Dendritic cell treated with granulocyte-macrophage colony-stimulating factor and Interleukin-4, amounts not matched to agents 40 ng/mL and 50 ng/mL, for 4 days (primary cell): ENCODE measurements around the gene SLC8B1.

Experiments used
- H3K27ac Mint-ChIP-seq: one replicate; pipeline ENCODE4 v1.8.0; 2022; ENCODE audit warnings: mild to moderate bottlenecking, mixed read lengths
- H3K27me3 Mint-ChIP-seq: one replicate; pipeline ENCODE4 v1.8.0; 2022; ENCODE audit warnings: mild to moderate bottlenecking, mixed read lengths
- H3K36me3 Mint-ChIP-seq: one replicate; pipeline ENCODE4 v1.8.0; 2022; ENCODE audit warnings: low read depth, mixed read lengths
- H3K4me1 Mint-ChIP-seq: one replicate; pipeline ENCODE4 v1.8.0; 2022; ENCODE audit warnings: low read depth, mixed read lengths
- H3K4me3 Mint-ChIP-seq: one replicate; pipeline ENCODE4 v1.8.0; 2022; ENCODE audit warnings: mild to moderate bottlenecking, moderate library complexity, mixed read lengths
- H3K9me3 Mint-ChIP-seq: one replicate; pipeline ENCODE4 v1.8.0; 2022; ENCODE audit warnings: mixed read lengths
- intact Hi-C: fragments of 100-400 bp; cut with micrococcal nuclease; formaldehyde crosslinking; loops from one replicate; pipeline ENCODE4 v1.15.0; 2022

The SLC8B1 gene

DNA sequence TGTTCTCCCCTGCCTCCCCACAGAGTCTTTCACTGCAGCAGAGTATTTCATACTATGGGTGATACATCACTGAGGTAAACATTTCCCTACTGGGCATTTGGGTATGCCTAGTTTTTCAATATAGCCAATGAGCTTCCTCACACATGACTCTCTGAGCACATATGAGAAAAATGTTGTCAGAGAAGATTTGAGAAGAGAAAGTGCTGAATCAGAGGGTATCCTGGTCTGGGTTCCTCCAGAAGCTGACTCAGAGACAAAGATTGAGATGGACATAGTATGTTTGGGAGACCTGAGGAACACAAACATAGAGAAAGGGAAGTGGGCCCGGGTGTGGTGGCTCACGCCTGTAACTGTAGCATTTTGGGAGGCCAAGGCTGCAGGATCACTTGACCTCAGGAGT, 12.6 kb downstream of the SLC8B1 start:
- intact Hi-C loops, result loop anchor here (1.0 kb wide), 2 partner anchors 13 to 36 kb away; partner anchors contain the start of genes PLBD2 and SLC8B1
- Mint-ChIP-seq H3K9me3 (peaks cover 7% of the 10 kb centered on the region), H3K4me3 (no peak overlapping the region), H3K27ac (peak overlapping the region; percentile 88), H3K36me3 (peaks cover 96% of the 10 kb centered on the region), H3K27me3 (no peaks in the 10 kb centered on the region), H3K4me1 (peaks cover 34% of the 10 kb centered on the region)

DNA sequence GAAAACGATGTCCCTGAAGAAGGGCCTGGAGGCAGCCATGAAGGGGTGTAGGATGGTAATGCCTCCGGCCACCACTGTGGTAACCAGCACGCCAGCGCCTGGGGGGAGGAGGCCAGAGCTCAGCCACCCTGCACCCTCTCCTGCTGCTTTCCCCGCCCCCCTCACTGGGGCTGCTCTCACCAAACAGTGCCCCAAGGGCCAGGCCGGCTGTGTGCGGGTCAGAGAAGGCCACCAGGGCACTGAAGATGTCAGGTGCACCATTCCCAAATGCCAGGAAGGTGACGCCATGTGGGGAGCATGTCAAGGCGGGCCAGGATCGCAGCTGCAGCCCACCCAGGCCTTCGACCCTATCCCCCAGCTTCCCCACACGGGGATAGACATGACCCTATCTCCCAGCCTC, 14.5 kb downstream of the SLC8B1 start:
- peak overlapping the region; percentile 63 for H3K27ac Mint-ChIP-seq
- peaks cover 96% of the 10 kb centered on the region for H3K36me3 Mint-ChIP-seq
- H3K9me3 Mint-ChIP-seq, result peaks cover 7% of the 10 kb centered on the region
- peaks cover 23% of the 10 kb centered on the region for H3K4me1 Mint-ChIP-seq
- intact Hi-C loops, result no loop called here
- no peaks in the 10 kb centered on the region for H3K27me3 Mint-ChIP-seq
- no peak overlapping the region for H3K4me3 Mint-ChIP-seq

DNA sequence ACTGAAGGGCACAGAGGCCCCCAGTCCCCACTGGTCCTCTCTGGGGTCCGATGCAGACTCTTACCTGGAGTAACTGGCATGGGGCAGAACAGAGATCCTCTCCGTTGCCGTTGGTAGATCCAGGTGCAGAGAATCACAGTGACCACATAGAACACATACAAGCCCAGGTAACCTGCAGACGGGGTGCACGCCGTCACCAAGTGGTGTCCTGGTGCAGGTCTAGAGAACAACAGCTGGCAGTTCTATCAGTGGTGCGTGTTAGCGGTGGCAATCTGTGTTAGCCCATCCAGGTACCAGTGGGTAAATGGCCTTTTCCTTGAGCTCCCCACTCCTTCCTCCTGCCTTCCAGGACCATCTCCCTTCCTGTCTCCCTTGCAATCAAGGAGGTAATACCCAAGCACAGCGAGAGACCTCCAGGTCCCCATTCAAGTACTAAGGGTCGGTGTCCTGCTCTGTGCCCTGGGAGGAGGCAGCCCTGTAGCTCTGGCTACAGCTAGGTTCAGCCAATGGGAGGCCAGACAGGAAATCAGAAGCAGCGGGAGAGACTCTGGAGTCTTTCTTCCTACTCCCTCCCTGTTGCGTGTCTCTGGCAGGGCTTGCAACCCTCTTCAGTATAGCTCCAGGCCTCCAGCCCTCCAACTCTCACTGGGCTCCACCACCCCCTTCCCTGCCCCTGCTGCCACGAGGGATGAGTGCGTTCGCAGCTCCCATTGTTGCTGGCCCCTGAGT, 15.8 kb downstream of the SLC8B1 start:
- Mint-ChIP-seq H3K4me1 (peaks cover 16% of the 10 kb centered on the region), H3K27me3 (no peaks in the 10 kb centered on the region)
- intact Hi-C loops, result no loop called here

DNA sequence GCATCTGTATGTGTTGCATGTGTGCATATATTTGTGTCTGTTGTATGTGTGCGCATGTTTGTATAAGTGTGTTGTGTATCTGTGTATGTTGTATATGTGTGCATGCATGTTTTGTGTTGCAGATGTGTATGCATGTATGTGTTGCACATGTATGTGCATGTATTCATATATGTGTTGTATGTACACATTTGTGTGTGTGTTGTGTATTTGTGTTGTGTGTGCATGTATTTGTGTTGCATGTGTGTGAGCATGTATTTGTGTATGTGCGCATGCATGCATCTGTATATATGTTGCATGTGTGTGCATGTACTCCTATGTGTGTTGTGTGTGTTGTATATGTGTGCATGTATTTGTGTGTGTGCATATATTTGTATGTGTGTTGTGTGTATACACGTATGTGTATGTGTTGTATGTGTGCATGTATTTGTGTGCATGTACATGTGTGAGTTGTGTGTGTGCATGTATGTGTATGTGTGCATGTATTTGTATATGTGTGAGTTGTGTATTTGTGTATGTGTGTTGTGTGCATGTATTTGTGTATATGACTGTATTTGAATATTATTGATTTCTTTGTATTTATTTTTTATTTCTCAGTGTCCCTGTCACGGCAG, 16.8 kb downstream of the SLC8B1 start:
- Mint-ChIP-seq H3K4me1 (peaks cover 10% of the 10 kb centered on the region), H3K27ac (no peak overlapping the region), H3K4me3 (no peak overlapping the region), H3K36me3 (peaks cover 96% of the 10 kb centered on the region), H3K9me3 (peaks cover 7% of the 10 kb centered on the region), H3K27me3 (no peaks in the 10 kb centered on the region)
- intact Hi-C loops, result no loop called here

More for the DNA sequence above, 15.8 kb downstream of the SLC8B1 start:
- Mint-ChIP-seq H3K4me3 (no peak overlapping the region), H3K36me3 (peaks cover 96% of the 10 kb centered on the region), H3K27ac (peak overlapping the region; percentile 63), H3K9me3 (peaks cover 7% of the 10 kb centered on the region)

DNA sequence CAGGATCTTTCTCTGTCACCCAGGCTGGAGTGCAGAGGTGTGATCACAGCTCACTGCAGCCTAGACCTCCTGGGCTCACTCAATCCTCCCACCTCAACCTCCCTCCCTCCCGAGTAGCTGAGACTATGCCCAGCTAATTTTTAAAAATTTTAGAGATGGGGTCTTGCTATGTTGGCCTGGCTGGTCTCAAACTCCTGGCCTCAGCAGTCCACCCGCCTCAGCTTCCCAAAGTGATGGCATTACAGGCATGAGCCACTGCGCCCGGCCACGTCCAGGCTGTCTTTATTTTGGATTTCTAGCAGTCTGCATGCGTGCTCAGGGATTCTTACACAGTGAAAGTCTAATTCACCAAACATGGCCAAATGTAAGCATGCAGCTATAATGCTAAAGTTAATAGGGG, 17.8 kb downstream of the SLC8B1 start:
- peaks cover 96% of the 10 kb centered on the region for H3K36me3 Mint-ChIP-seq
- intact Hi-C loops, result no loop called here
- H3K4me3 Mint-ChIP-seq, result no peak overlapping the region
- no peak overlapping the region for H3K27ac Mint-ChIP-seq
- H3K27me3 Mint-ChIP-seq, result no peaks in the 10 kb centered on the region
- H3K9me3 Mint-ChIP-seq, result no peaks in the 10 kb centered on the region
- peaks cover 3% of the 10 kb centered on the region for H3K4me1 Mint-ChIP-seq

DNA sequence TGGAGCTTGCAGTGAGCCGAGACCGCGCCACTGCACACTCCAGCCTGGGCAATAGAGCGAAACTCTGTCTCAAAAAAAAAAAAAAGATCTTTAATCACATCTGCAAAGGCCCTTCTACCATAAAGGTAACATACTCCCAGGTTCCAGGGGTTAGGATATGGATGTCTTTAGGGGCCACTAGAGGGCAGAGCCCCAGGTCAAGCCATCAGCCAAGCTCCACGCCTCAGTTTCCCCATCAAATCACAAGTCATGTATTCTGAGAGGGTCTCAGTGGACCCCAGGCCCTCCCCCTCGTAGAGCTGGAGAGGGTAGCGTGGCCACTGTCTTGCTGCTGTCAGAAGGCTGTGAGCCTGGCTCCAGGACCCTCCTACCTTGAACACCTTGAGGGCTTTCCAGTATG, 18.8 kb downstream of the SLC8B1 start:
- intact Hi-C loops, result no loop called here
- Mint-ChIP-seq H3K9me3 (no peaks in the 10 kb centered on the region), H3K27ac (no peak overlapping the region), H3K27me3 (no peaks in the 10 kb centered on the region), H3K4me3 (no peak overlapping the region), H3K36me3 (peaks cover 100% of the 10 kb centered on the region), H3K4me1 (no peaks in the 10 kb centered on the region)

DNA sequence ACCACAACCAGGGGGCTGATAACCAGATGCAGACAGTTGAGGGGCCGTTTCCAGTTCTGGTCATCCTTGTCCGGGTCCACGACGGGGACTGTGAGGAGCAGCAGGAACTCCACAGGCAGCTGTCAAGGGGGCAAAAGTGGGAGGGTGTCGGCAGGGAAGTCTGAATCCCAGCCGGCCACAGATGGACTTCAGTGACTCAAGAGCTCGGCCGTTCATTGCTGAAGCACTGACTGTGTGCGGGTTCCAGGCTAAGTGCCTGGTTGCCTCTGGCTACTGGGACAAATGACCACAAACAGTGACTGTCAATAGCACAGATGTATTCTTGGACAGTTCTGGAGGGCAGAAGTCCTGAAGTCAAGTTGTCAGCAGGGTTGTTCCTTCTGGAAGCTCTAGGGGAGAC, 19.6 kb downstream of the SLC8B1 start:
- intact Hi-C loops, result no loop called here
- Mint-ChIP-seq H3K9me3 (no peaks in the 10 kb centered on the region), H3K4me1 (no peaks in the 10 kb centered on the region), H3K27ac (no peak overlapping the region), H3K4me3 (no peak overlapping the region), H3K27me3 (no peaks in the 10 kb centered on the region), H3K36me3 (peaks cover 100% of the 10 kb centered on the region)

DNA sequence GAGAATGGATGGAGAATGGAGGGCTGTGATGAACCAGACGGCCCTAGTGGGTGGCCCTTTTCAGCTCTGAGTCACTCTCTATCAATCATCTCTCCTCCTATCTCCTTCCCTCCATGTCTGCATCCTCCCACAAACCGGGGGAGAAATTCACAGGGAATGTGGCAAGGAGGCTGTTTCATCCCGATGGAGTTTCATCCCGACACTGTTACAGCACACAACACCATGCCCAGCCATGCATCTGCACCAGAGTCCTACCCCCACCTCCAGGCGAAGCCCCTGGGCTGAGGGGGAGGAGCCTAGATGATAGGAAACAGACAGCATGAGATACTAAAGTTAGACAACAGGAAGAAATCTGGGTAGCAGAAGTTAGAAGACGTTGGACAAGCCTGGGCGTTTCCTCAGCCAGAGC, 20.8 kb downstream of the SLC8B1 start:
- Mint-ChIP-seq H3K9me3 (no peaks in the 10 kb centered on the region), H3K36me3 (peaks cover 100% of the 10 kb centered on the region), H3K27ac (no peak overlapping the region), H3K4me1 (no peaks in the 10 kb centered on the region), H3K27me3 (no peaks in the 10 kb centered on the region), H3K4me3 (no peak overlapping the region)
- intact Hi-C loops, result loop anchor here (5.0 kb wide), 1 partner anchor 63 kb away; no protein-coding TSS in a partner anchor

DNA sequence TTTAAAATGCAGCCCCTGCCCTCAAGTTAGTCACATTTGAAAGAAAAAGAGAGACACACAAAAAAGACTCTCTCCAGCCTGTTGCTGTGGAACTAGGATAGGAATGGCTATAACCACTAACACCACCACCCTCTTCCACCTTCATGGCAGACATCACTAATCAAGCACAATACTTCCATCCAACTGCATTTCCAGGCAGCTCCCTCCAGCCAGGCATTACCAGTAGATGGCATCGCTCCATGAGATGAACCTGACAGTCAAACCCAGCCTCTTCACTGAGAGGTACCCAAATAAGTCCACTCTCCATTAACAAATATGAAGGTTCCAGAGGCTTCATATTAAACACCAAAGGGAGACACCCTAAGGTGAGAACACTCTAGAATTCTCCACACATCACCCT, 24.4 kb downstream of the SLC8B1 start:
- Mint-ChIP-seq H3K4me3 (no peak overlapping the region), H3K4me1 (no peaks in the 10 kb centered on the region), H3K27ac (no peak overlapping the region), H3K36me3 (peaks cover 100% of the 10 kb centered on the region), H3K9me3 (no peaks in the 10 kb centered on the region), H3K27me3 (no peaks in the 10 kb centered on the region)
- intact Hi-C loops, result loop anchor here (5.0 kb wide), 1 partner anchor 67 kb away; no protein-coding TSS in a partner anchor

DNA sequence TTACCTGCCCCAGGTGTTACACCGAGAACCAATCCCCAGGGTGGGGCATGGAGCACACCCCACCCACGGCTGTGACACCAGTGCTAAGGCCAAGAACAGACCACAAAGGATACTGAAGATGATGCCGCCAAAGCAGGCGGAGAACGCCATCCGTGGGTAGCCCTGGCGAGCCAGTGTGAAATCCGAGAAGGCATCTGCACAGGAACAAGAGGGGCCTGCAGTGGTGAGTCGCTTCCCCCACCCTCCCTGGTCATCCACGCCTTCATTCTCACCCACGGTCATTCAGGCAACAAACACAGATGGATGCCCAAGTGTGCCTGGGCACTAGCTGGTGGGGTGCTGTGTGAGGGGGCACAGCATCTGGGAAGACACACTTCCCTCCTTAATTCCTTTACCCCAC, 28.5 kb downstream of the SLC8B1 start:
- intact Hi-C loops, result no loop called here
- peaks cover 24% of the 10 kb centered on the region for H3K4me1 Mint-ChIP-seq
- H3K4me3 Mint-ChIP-seq, result no peak overlapping the region
- H3K9me3 Mint-ChIP-seq, result no peaks in the 10 kb centered on the region
- no peaks in the 10 kb centered on the region for H3K27me3 Mint-ChIP-seq
- peaks cover 100% of the 10 kb centered on the region for H3K36me3 Mint-ChIP-seq
- no peak overlapping the region for H3K27ac Mint-ChIP-seq

DNA sequence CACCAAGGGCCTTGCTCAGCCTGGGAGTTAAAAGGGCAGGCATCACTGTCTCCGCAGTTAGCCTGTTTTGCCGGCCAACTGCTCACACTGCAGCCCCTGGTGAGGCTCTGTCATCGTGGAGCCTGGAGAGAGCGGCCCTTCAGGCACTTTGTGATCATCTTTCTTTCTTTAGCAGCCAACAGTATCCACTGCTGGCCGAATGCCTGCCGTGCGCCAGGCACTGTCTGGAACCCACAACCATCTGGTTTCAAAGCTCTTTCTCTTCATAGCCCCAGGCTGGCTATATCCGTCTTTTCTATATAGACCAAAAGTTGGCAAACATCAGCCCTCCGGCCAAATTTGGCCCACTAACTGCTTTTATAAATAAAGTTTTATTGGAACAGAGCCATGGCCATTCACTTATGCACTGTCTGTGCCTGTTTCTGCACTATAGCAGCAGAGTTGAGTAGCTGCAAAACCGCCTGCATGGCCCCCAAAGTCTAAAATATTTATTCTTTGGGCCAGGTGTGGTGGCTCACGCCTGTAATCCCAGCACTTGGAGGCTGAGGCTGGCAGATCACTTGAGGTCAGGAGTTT, 29.5 kb downstream of the SLC8B1 start:
- H3K36me3 Mint-ChIP-seq, result peaks cover 100% of the 10 kb centered on the region
- intact Hi-C loops, result no loop called here

DNA sequence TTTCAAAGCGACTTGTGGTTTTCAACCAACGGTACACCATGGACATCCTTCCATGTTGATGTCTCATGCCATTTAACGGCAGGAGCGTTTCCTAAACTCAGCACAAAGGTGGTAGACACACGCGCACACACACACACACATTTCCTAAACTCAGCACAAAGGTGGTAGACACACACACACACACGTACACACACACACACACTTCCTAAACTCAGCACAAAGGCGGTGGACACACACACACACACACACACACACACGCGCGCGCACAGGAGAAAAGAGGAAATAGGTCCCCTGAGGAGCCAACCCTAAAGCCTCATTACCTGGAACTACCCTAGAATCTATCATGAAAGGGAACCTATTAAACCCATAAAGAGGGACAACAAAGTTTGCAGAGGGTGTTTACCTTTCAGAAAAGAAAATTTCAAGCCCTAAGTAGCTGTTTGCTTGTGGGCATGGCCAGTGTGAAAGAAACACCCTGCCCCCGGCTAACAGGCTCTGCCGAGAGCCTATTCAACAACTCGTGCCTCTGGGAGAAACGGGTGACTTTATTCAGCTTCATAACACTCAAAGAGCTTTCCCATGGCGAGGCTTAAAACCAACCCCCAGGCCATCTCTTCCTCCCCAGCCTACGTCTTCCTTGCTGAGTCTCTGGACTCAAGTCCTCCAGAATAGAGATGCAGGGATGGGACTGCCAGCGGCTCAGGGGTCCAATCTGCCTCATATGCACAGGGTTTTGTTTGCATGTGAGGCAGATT, 31.8 kb downstream of the SLC8B1 start:
- H3K4me3 Mint-ChIP-seq, result no peak overlapping the region
- peaks cover 100% of the 10 kb centered on the region for H3K36me3 Mint-ChIP-seq

More for the DNA sequence above, 29.5 kb downstream of the SLC8B1 start:
- Mint-ChIP-seq H3K9me3 (no peaks in the 10 kb centered on the region), H3K27ac (no peak overlapping the region), H3K4me1 (peaks cover 31% of the 10 kb centered on the region), H3K4me3 (no peak overlapping the region), H3K27me3 (no peaks in the 10 kb centered on the region)

DNA sequence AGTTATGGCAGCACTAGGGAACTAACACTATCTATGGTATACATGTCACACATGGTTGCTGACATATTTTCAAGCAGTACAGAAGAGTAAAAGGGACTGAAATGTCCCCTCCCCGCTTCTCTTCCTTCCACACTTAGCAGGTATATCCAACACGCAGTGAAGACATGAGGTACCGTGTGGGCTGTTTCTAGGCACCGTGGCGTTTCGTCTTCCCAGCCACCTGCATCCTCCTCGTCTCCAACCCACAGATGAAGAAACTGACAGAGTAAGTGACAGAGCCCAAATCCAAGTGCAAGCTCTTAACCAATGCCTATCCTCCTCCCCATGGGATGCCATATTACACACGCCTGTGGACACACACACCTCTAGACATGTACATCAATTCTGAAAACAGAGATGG, 32.4 kb downstream of the SLC8B1 start:
- H3K4me1 Mint-ChIP-seq, result peaks cover 41% of the 10 kb centered on the region
- intact Hi-C loops, result no loop called here
- H3K36me3 Mint-ChIP-seq, result peaks cover 100% of the 10 kb centered on the region
- peak overlapping the region; percentile 55 for H3K27ac Mint-ChIP-seq
- H3K9me3 Mint-ChIP-seq, result no peaks in the 10 kb centered on the region
- H3K4me3 Mint-ChIP-seq, result no peak overlapping the region
- no peaks in the 10 kb centered on the region for H3K27me3 Mint-ChIP-seq

More for the DNA sequence above, 31.8 kb downstream of the SLC8B1 start:
- H3K4me1 Mint-ChIP-seq, result peaks cover 41% of the 10 kb centered on the region
- no peaks in the 10 kb centered on the region for H3K27me3 Mint-ChIP-seq
- H3K9me3 Mint-ChIP-seq, result no peaks in the 10 kb centered on the region
- intact Hi-C loops, result no loop called here
- peak overlapping the region; percentile 55 for H3K27ac Mint-ChIP-seq

DNA sequence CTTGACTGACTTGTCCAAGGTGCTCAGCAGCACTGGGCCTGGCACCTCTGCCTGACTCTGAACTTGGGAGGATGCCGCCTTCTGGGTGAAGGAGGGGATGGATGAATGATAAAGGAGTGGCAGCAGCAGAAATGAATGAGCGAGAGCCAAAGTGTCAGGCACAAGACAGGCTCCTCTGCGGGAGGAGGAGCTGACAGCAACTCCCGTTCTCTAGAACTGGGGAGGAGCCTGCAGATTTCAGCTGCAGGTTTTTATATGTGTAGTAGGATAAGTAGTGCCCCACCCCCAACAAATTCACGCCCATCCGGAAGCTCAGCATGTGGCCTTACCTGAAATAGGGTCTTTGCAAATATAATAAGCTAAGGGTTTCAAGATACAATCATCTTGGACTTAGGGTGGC, 33.1 kb downstream of the SLC8B1 start:
- Mint-ChIP-seq H3K27me3 (no peaks in the 10 kb centered on the region), H3K4me1 (peaks cover 41% of the 10 kb centered on the region), H3K9me3 (no peaks in the 10 kb centered on the region), H3K36me3 (peaks cover 100% of the 10 kb centered on the region), H3K4me3 (no peak overlapping the region), H3K27ac (no peak overlapping the region)
- intact Hi-C loops, result no loop called here
